Left renal pelvis (tissue), 4 donors: Measurements from ENCODE around the gene KLF3. TPM values are rescaled to one million over a fixed set of nuclear protein-coding genes. Genes with fewer than 3 reads are reported as not detected.

Experiments
- DNase-seq, 4 donors: peaks; one replicate each; pipeline ENCODE4 v3.0.0-alpha.2; 2013; ENCODE audit warnings: low read depth in 4 of 4, low spot score in 3 of 4
- polyA plus RNA-seq, 4 donors: library from polyadenylated mRNA; unstranded; fragments of 120-200 nt; gene quantifications; one replicate each; pipeline ENCODE4 v1.2.1, GENCODE V29; 2013; ENCODE audit not compliant: insufficient read length in 4 of 4

KLF3 gene
- polyA plus RNA-seq, 4 donors = 56.1 to 79.1 (median 72.3) TPM

- no peak for DNase-seq
Observed at GRCh38 chr4:38672397-38673129, 8.6 kb downstream of the KLF3 start.

GRCh38 chr4:38673130-38673978 lies 9.4 kb downstream of the KLF3 start:
- no peak for DNase-seq

- DNase-seq = no peak
Observed at GRCh38 chr4:38674258-38675144, 10.5 kb downstream of the KLF3 start.

GRCh38 chr4:38675146-38676121 lies 11.4 kb downstream of the KLF3 start:
- DNase-seq = peak in 1 of 4 donors; percentile 79

GRCh38 chr4:38676986-38677385 lies 13.0 kb downstream of the KLF3 start:
- no peak for DNase-seq

GRCh38 chr4:38677441-38677840 lies 13.4 kb downstream of the KLF3 start:
- no peak for DNase-seq

GRCh38 chr4:38678078-38678477 lies 14.1 kb downstream of the KLF3 start:
- no peak for DNase-seq

GRCh38 chr4:38679921-38680320 lies 15.9 kb downstream of the KLF3 start:
- DNase-seq = no peak

GRCh38 chr4:38681281-38681991 lies 17.4 kb downstream of the KLF3 start:
- DNase-seq = no peak

- no peak for DNase-seq
Observed at GRCh38 chr4:38682336-38682735, 18.3 kb downstream of the KLF3 start.

GRCh38 chr4:38683276-38683675 lies 19.3 kb downstream of the KLF3 start:
- DNase-seq = no peak

- no peak for DNase-seq
Observed at GRCh38 chr4:38684271-38684670, 20.3 kb downstream of the KLF3 start.

- DNase-seq = no peak
Observed at GRCh38 chr4:38684951-38685844, 21.2 kb downstream of the KLF3 start.

GRCh38 chr4:38686682-38687081 lies 22.7 kb downstream of the KLF3 start:
- DNase-seq = no peak

- DNase-seq = no peak
Observed at GRCh38 chr4:38687571-38688011, 23.6 kb downstream of the KLF3 start.

GRCh38 chr4:38688676-38689355 lies 24.8 kb downstream of the KLF3 start:
- no peak for DNase-seq

GRCh38 chr4:38691251-38692008 lies 27.4 kb downstream of the KLF3 start:
- no peak for DNase-seq
